AG04450 (cell line): ENCODE data around the gene PTPRQ. TPM values are rescaled to one million over a fixed set of nuclear protein-coding genes. Genes with fewer than 3 reads are reported as not detected.

Source experiments
- CTCF ChIA-PET: fragments of 300-600, 350-600 bp; formaldehyde crosslinking; extraction: SDS; loops from one replicate; lab custom pipeline; 2022; ENCODE audit warnings: antibody characterized with exemption, inconsistent platforms; lab: Charles Lee
- POLR2A ChIA-PET: fragments of 350-600 bp; formaldehyde crosslinking; extraction: SDS; loops from one replicate; lab custom pipeline; 2021; ENCODE audit warnings: antibody characterized with exemption, inconsistent platforms; lab: Yijun Ruan, JAX
- DNase-seq: peaks from one replicate; pipeline ENCODE4 v3.0.0-alpha.2; 2011; ENCODE audit warnings: low read depth, low spot score
- H3K27ac ChIP-seq: one replicate; pipeline ENCODE4 v1.5.1; 2012; ENCODE audit warnings: low read depth, low read length, control low read depth
- H3K27me3 ChIP-seq: one replicate; pipeline ENCODE4 v1.6.0; 2012; ENCODE audit warnings: low read length; ENCODE audit not compliant: control insufficient read depth, insufficient read depth
- H3K4me3 ChIP-seq: 2 replicates; pipeline ENCODE4 v1.5.1; 2011; ENCODE audit warnings: mild to moderate bottlenecking, low read depth, low read length, control low read depth
- H3K9me3 ChIP-seq: 2 replicates; pipeline ENCODE4 v1.5.1; 2012; ENCODE audit warnings: low read length; ENCODE audit not compliant: control insufficient read depth, insufficient read depth
- polyA plus RNA-seq: library from polyadenylated mRNA; depleted of rRNA; stranded (reverse); fragments of >200 nt; gene quantifications from 2 replicates; pipeline ENCODE4 v1.2.3, GENCODE V29; 2011
- TF ChIP-seq, protein P1 (sequence below): IDR thresholded peaks from 2 replicates; pipeline ENCODE4 v1.5.1; 2011; ENCODE audit warnings: low read depth, low read length, control low read depth, inconsistent platforms

PTPRQ gene
- polyA plus RNA-seq, 1 experiment, result 1.1 TPM

DNA sequence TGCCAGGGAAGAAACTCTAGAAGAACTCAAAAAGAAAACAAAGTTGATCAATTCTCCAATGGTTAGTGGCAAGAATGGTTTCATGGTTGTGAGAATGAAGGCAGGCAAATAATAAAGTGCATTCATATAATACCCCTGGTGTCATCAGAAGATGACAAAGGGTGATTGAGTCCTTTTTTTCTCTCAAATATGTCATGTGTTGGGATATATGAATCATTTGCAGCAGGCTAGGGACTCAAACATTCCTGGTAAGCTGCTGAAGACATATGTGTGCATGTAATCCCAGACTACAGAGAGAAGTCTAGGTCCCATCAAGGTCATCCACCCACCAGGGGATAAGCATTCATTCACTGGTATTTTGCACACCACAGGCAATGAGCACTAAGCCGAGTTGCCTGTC, 181.0 kb downstream of the PTPRQ start:
- no peak for DNase-seq
- no peak overlapping the region for H3K4me3 ChIP-seq
- POLR2A ChIA-PET, result no interaction called here
- CTCF ChIA-PET, result no interaction called here
- no peak overlapping the region for H3K27ac ChIP-seq
- H3K27me3 ChIP-seq, result no peaks in the 10 kb centered on the region
- TF ChIP-seq, protein P1, sequence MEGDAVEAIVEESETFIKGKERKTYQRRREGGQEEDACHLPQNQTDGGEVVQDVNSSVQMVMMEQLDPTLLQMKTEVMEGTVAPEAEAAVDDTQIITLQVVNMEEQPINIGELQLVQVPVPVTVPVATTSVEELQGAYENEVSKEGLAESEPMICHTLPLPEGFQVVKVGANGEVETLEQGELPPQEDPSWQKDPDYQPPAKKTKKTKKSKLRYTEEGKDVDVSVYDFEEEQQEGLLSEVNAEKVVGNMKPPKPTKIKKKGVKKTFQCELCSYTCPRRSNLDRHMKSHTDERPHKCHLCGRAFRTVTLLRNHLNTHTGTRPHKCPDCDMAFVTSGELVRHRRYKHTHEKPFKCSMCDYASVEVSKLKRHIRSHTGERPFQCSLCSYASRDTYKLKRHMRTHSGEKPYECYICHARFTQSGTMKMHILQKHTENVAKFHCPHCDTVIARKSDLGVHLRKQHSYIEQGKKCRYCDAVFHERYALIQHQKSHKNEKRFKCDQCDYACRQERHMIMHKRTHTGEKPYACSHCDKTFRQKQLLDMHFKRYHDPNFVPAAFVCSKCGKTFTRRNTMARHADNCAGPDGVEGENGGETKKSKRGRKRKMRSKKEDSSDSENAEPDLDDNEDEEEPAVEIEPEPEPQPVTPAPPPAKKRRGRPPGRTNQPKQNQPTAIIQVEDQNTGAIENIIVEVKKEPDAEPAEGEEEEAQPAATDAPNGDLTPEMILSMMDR, result no peak
- H3K9me3 ChIP-seq, result no peaks in the 10 kb centered on the region

DNA sequence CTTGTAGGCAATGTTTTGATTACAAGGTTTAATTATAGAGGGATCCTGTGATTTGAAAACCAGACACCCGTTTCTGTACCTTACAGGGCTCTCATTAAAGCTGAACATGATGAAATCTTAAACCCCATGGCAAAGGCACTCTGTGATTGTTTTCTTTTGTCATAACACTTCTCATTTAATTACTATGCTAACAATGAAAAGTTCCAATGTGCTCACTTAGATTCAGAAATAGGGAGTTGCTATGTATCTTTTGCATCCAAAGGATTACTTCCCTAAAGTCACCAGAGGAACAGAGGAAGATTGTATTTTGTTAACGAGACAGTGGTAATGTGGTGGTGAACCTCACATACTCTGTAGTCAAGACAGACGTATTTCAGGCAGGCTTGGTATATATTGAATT, 181.9 kb downstream of the PTPRQ start:
- Histone ChIP-seq H3K4me3 (no peak overlapping the region), H3K27ac (no peak overlapping the region), H3K27me3 (no peaks in the 10 kb centered on the region), H3K9me3 (no peaks in the 10 kb centered on the region)
- TF ChIP-seq, protein P1, result no peak
- ChIA-PET CTCF (no interaction called here), POLR2A (no interaction called here)
- DNase-seq, result no peak

DNA sequence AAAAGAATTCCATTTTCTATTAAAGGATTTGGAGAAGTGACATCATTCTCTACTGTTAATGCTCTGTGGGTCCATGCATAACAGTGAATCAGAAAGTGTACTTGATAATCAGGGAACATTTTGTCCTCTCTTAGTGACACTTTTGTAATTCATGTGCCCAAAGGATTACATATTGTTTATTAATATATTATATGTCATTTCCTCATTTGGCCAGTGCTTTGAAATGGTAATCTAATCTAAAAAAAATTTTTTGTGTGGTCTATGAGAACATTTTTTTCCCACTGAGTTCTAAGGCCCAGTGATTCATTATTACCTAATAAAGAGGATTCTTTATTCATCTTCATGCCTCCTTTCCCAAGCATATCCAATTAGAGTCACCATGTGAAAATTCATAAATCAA, 183.7 kb downstream of the PTPRQ start:
- ChIA-PET POLR2A (no interaction called here), CTCF (no interaction called here)
- Histone ChIP-seq H3K4me3 (no peak overlapping the region), H3K9me3 (no peaks in the 10 kb centered on the region), H3K27me3 (no peaks in the 10 kb centered on the region), H3K27ac (no peak overlapping the region)
- peak; percentile 10 for DNase-seq
- TF ChIP-seq, protein P1, result no peak

DNA sequence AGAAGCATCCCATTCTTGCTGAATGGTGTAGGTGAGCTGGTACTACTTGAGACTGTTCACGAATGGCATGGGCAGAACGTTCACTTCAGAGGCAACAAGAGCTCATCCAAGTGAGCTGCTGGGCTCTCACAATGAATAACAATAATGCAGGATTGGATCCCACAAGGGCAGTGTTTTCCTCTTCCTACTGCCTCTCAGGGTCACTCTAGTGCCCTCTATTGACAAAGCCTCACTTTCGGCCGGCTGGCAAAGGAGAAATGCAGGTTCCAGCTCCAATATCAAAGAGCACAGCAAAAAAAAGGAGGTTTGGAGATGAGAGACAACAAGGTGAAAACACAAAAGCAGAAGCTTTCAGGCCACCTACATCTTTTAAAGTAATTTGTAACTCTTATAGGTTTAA, 188.8 kb downstream of the PTPRQ start:
- Histone ChIP-seq H3K27ac (no peak overlapping the region), H3K4me3 (no peak overlapping the region), H3K9me3 (no peaks in the 10 kb centered on the region), H3K27me3 (no peaks in the 10 kb centered on the region)
- DNase-seq, result no peak
- CTCF ChIA-PET, result interaction anchor here (0.6 to 1.3 kb wide), 7 partner anchors 9 to 220 kb away, joined by 3 to 4 read pairs (median 3); no protein-coding TSS in a partner anchor
- TF ChIP-seq, protein P1, result no peak
- POLR2A ChIA-PET, result no interaction called here

DNA sequence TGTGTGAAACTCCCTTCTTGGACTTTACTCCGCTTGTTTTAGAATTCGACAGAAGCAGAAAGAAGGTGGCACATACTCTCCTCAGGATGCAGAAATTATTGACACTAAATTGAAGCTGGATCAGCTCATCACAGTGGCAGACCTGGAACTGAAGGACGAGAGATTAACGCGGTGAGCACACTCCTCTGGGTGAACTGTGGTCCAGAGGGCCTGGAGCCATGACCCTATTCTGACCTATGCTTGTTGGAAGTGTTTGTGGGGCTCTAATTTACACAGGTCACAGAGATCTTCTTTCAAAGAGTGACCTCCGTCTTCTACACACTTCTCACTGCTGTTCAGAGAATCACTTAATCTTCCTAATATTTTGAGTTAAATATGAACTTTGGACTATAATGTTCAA, 190.9 kb downstream of the PTPRQ start:
- Histone ChIP-seq H3K4me3 (no peak overlapping the region), H3K9me3 (no peaks in the 10 kb centered on the region), H3K27ac (no peak overlapping the region), H3K27me3 (no peaks in the 10 kb centered on the region)
- ChIA-PET POLR2A (no interaction called here), CTCF (no interaction called here)
- TF ChIP-seq, protein P1, result no peak
- DNase-seq, result no peak
